Upper lobe of left lung (tissue), 6 donors: ENCODE results near the gene LIPM. TPM values are rescaled to one million over a fixed set of nuclear protein-coding genes. Genes with fewer than 3 reads are reported as not detected.

ENCODE experiments used
- ATAC-seq, 2 donors: fragments of 200-7000 bp; cut with Tn5 transposase; one replicate each; pipeline ENCODE4 v1.9.1; 2022; ENCODE audit warnings: mild to moderate bottlenecking in 2 of 2, moderate library complexity in 2 of 2; ENCODE audit not compliant: low FRiP score in 2 of 2
- DNase-seq, 2 donors: peaks; one replicate each; pipeline ENCODE4 v3.0.0-alpha.2; 2019 to 2020
- H3K27ac ChIP-seq, 4 donors: fragments of 200-600 bp; sonication (generic); one replicate each; pipeline ENCODE4 v1.5.1; 2016 to 2019
- H3K27me3 ChIP-seq, 4 donors: fragments of 200-600 bp; sonication (generic); one replicate each; pipeline ENCODE4 v1.5.1; 2017 to 2019
- H3K36me3 ChIP-seq, 4 donors: fragments of 200-600 bp; sonication (generic); one replicate each; pipeline ENCODE4 v1.5.1; 2016 to 2019
- H3K4me1 ChIP-seq, 4 donors: fragments of 200-600 bp; sonication (generic); one replicate each; pipeline ENCODE4 v1.5.1; 2018 to 2019
- H3K4me3 ChIP-seq, 4 donors: fragments of 200-600 bp; sonication (generic); one replicate each; pipeline ENCODE4 v1.5.1; 2017 to 2019; ENCODE audit warnings: mild to moderate bottlenecking in 2 of 4, moderate library complexity in 1 of 4
- H3K9me3 ChIP-seq, 4 donors: fragments of 200-600 bp; sonication (generic); one replicate each; pipeline ENCODE4 v1.5.1; 2018 to 2019
- CTCF ChIP-seq, 6 experiments: fragments of 450-650 bp in 4 of 6; fragments of 200-600 bp in 2 of 6; sonication (generic) in 2 of 6; IDR thresholded peaks; one replicate each; pipeline ENCODE4 v1.5.1; 2016 to 2019; ENCODE audit warnings: antibody characterized with exemption in 6 of 6
- EP300 ChIP-seq, 4 donors: sonication (generic); formaldehyde crosslinking; IDR thresholded peaks; one replicate each; pipeline ENCODE4 v1.5.1; 2017; ENCODE audit warnings: antibody characterized with exemption in 4 of 4, control low read depth in 2 of 4
- POLR2A ChIP-seq, 4 donors: fragments of 450-650 bp; IDR thresholded peaks; one replicate each; pipeline ENCODE4 v1.5.1; 2016 to 2017; ENCODE audit warnings: antibody characterized with exemption in 4 of 4, mild to moderate bottlenecking in 2 of 4
- POLR2AphosphoS5 ChIP-seq, 2 donors: sonication (generic); formaldehyde crosslinking; IDR thresholded peaks; one replicate each; pipeline ENCODE4 v1.5.1; 2017; ENCODE audit warnings: antibody characterized with exemption in 2 of 2
- WGBS, 2 donors: methylation state at CpG; one replicate each; pipeline ENCODE4 v1.1.5; 2017 to 2018; 5-methylcytosine and 5-hydroxymethylcytosine counted together
- total RNA-seq, 6 donors: library from RNA; depleted of rRNA in 4 of 6; stranded (reverse); fragments of >200 nt in 4 of 6; gene quantifications; one replicate each; pipeline versions ENCODE4 v1.1.0 to v1.2.1, GENCODE V29; 2016 to 2021
- donor health status: DM: no; HTN: no; CAD: no; lungs with moderate emphysema.
- donor health status: DM: no; HTN: yes; CAD: no; lungs with severe emphysema.

The LIPM gene
- total RNA-seq, 6 donors from 2014 or later, result not detected

GRCh38 chr10:88857831-88858230 lies 55.3 kb downstream of the LIPM start:
- DNase-seq (no peak), ATAC-seq (no peak)
- H3K4me3 ChIP-seq, result no peak overlapping the region
- no peaks in the 10 kb centered on the region for H3K27me3 ChIP-seq
- TF ChIP-seq CTCF (IDR thresholded peaks at IDR 0.05) (no peak), POLR2A (IDR thresholded peaks at IDR 0.05) (no peak), EP300 (IDR thresholded peaks at IDR 0.05) (no peak), POLR2AphosphoS5 (IDR thresholded peaks at IDR 0.05) (no peak)
- H3K27ac ChIP-seq, result no peak overlapping the region
- H3K9me3 ChIP-seq, result no peaks in the 10 kb centered on the region
- H3K36me3 ChIP-seq, result no peaks in the 10 kb centered on the region
- H3K4me1 ChIP-seq, result peaks cover 3 to 16% (median 12%) of the 10 kb centered on the region in 4 donors

- no peak for TF ChIP-seq POLR2AphosphoS5 (IDR thresholded peaks at IDR 0.05)
- H3K36me3 ChIP-seq, result no peaks in the 10 kb centered on the region
- ATAC-seq (no peak), DNase-seq (no peak)
- H3K27me3 ChIP-seq, result no peaks in the 10 kb centered on the region
- no peak overlapping the region for H3K4me3 ChIP-seq
- 32 to 59% methylated on average over 2 of the region's 2 CpGs for WGBS, 2 donors
- no peaks in the 10 kb centered on the region for H3K9me3 ChIP-seq
- no peak overlapping the region for H3K27ac ChIP-seq
- H3K4me1 ChIP-seq, result peaks cover 3 to 14% (median 9%) of the 10 kb centered on the region in 4 donors
These were observed 56.0 kb downstream of the LIPM start for GRCh38 chr10:88858491-88858890.

- Histone ChIP-seq H3K27me3 (no peaks in the 10 kb centered on the region), H3K36me3 (no peaks in the 10 kb centered on the region), H3K4me3 (no peak overlapping the region), H3K4me1 (no peaks in the 10 kb centered on the region), H3K27ac (no peak overlapping the region), H3K9me3 (no peaks in the 10 kb centered on the region)
- TF ChIP-seq CTCF (IDR thresholded peaks at IDR 0.05) (no peak), EP300 (IDR thresholded peaks at IDR 0.05) (no peak), POLR2AphosphoS5 (IDR thresholded peaks at IDR 0.05) (no peak)
- DNase-seq (no peak), ATAC-seq (no peak)
- WGBS, 2 donors, result 0 to 89% methylated on average over 1 of the region's 1 CpG
These were observed 58.5 kb downstream of the LIPM start for GRCh38 chr10:88861036-88861435.

GRCh38 chr10:88865281-88865876 lies 62.8 kb downstream of the LIPM start:
- Histone ChIP-seq H3K27ac (no peak overlapping the region), H3K4me1 (no peaks in the 10 kb centered on the region), H3K9me3 (no peaks in the 10 kb centered on the region), H3K4me3 (no peak overlapping the region), H3K36me3 (no peaks in the 10 kb centered on the region), H3K27me3 (no peaks in the 10 kb centered on the region)
- WGBS, 2 donors, result 85 to 86% methylated on average over 4 of the region's 4 CpGs
- ATAC-seq (peak in 1 of 2 donors; percentile 38), DNase-seq (no peak)
- no peak for TF ChIP-seq POLR2A (IDR thresholded peaks at IDR 0.05)
- peak in 3 of 6 experiments; percentile 23 to 39 (median 28) for TF ChIP-seq CTCF (IDR thresholded peaks at IDR 0.05)
- no peak for TF ChIP-seq EP300 (IDR thresholded peaks at IDR 0.05)
- no peak for TF ChIP-seq POLR2AphosphoS5 (IDR thresholded peaks at IDR 0.05)

GRCh38 chr10:88866454-88866853 lies 63.9 kb downstream of the LIPM start:
- 83 to 95% methylated on average over 2 of the region's 2 CpGs for WGBS, 2 donors

More at GRCh38 chr10:88866454-88866853, 63.9 kb downstream of the LIPM start:
- no peak overlapping the region for H3K4me3 ChIP-seq
- no peak overlapping the region for H3K27ac ChIP-seq
- no peaks in the 10 kb centered on the region for H3K9me3 ChIP-seq
- TF ChIP-seq CTCF (IDR thresholded peaks at IDR 0.05), result no peak
- no peak for TF ChIP-seq EP300 (IDR thresholded peaks at IDR 0.05)
- TF ChIP-seq POLR2A (IDR thresholded peaks at IDR 0.05), result no peak
- TF ChIP-seq POLR2AphosphoS5 (IDR thresholded peaks at IDR 0.05), result no peak
- H3K36me3 ChIP-seq, result no peaks in the 10 kb centered on the region
- ATAC-seq, result no peak
- H3K4me1 ChIP-seq, result no peaks in the 10 kb centered on the region
- DNase-seq, result no peak
- H3K27me3 ChIP-seq, result no peaks in the 10 kb centered on the region
